RPMI8226 (cell line): ENCODE results near the gene CDK5RAP1.

Source experiments
- DNase-seq: peaks from one replicate; pipeline ENCODE4 v3.0.0-alpha.2; 2015

The CDK5RAP1 gene

DNA sequence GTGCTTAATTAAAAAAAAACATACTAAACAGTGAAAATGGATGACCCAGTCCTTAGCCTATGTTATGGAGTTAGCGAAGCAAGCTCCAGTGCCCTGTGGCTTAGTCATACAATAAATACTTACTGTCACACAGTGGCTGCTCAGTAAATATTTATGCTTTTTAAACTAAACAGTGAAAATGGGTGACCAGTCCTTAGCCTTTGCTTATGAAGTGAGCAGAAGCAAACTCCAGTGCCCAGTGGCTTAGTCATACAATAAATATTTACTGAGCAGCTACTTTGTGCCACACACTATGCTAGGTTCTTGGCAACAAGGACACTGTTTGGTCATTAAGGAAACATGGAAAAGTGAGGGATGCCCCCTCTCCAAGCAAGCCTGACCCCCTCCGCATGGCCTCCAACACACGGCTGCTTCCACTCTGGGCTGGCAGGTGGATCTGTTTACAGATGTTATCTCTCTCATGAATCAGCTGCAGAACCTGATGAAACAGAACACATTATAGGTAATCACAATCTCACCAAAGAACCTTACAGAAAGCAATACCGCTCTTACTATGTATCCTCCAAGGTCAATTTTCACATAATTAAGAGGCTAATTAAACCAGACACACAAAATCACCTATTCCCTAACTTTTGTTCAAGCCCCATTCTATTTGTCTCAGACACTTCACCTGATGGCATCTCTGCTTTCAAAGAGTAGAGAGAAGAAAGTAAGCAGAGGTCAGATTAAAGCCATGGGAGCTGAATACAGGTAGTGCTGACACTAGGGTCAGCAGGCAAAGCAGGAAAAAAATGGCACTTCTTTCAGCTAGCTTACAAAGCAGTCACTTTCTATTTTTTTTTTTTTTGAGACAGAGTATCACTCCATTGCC lies 27.3 kb downstream of the CDK5RAP1 start:
- no peak for DNase-seq

DNA sequence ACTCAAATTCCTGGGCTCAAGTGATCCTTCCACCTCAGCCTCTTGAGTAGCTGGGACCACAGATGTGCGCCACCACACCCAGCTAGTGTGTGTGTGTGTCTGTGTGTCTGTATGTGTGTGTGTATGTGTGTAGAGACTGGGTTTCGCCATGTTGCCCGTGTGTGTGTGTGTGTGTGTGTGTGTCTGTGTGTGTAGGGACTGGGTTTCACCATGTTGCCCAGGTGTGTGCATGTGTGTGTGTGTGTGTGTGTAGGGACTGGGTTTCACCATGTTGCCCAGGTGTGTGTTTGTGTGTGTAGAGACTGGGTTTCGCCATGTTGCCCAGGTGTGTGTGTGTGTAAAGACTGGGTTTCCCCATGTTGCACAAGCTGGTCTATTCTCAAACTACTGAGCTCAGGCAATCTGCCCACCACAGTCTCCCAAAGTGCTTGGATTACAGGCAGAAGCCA lies 28.3 kb downstream of the CDK5RAP1 start:
- DNase-seq: peak; percentile 17

DNA sequence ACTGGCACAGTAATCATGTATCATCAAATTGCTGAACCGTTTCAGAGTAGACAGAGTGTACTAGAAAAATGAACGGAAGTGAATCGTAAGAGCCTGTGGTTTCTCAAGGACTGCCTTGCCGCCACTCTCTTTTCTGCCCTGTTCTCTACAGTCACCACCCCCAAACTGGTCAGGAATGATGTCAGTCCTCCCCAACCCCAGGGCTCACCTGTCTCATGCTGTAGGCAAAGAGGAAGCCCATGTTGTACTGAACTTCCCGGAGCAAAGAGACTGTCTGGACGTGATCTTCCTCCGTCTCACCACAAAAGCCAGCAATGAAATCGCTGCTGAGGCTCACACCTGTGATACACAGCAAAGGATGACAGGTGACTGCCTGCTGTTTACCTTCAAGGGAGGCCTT lies 31.0 kb downstream of the CDK5RAP1 start:
- DNase-seq: no peak

DNA sequence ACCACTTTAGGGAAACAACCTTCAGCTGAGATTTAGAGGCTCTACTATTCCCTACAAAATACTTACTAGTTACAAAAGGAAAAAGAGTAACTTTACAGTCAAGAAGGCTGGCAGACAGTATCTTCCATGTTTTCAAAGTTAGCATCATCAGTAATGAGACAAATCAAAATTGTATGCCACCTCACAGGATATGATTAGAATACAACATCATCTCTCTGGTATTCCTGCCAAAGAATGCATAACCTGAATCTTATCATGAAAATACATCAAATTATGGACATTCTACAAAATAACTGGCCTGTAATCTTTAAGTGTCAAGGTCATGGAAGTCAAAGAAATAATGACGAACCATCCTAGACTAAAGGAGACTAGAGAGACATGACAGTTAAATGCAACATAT lies 38.4 kb downstream of the CDK5RAP1 start:
- DNase-seq: no peak

DNA sequence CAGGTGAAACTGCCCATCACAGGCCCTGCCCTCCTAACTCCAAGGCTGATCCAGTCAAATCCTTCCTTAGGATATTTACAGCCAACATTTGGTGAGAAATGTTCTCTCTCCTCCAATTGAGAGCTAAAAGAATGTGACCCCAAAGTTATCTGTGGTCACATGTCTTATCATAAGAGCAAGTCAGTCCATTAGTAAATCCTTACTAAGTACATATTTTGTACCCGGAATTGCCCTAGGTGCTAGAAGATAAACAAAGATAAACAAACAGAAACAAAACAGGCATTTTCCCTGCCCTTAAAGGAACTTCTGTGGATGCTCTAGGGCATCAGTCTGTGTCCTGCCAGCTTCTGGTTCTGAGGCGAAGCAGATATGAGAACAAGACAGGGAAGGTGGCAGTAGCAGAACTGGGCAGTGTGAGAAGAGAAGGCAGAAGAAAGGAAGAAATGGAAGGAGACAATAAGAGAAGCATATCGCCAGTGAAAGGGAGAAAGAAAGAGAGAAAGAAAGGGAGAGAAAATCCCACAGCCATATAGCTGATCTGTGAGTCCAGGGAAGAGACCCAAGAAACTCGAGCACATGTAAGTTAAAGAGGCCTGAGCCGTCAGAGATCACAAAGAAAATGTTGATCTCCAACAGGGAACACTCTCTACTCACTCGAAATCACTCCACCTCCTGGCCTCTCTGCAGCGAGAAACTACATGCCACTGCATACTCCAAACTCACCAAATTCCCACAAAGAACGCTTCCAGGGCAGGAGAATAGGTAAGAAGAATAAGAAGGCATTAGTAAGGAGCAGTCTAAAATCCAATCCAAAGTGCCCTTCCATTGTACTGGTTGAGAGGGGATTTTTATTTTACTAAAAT lies 41.7 kb downstream of the CDK5RAP1 start:
- DNase-seq: no peak

DNA sequence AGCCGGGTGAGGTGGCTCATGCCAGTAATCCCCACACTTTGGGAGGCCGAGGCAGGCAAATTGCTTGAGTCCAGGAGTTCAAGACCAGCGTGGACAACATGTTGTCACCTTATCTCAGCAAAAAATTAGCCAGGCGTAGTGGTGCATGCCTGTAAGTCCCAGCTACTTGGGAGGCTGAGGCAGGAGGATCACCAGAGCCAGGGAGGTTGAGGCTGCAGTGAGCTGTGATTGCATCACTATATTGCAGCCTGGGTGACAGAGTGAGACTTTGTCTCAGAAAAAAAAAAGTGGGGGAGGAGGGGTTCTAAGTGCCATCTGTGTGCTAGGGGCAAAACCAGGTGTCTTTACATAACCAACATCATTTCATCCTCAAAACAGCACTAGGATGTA lies 48.3 kb downstream of the CDK5RAP1 start:
- DNase-seq: no peak

DNA sequence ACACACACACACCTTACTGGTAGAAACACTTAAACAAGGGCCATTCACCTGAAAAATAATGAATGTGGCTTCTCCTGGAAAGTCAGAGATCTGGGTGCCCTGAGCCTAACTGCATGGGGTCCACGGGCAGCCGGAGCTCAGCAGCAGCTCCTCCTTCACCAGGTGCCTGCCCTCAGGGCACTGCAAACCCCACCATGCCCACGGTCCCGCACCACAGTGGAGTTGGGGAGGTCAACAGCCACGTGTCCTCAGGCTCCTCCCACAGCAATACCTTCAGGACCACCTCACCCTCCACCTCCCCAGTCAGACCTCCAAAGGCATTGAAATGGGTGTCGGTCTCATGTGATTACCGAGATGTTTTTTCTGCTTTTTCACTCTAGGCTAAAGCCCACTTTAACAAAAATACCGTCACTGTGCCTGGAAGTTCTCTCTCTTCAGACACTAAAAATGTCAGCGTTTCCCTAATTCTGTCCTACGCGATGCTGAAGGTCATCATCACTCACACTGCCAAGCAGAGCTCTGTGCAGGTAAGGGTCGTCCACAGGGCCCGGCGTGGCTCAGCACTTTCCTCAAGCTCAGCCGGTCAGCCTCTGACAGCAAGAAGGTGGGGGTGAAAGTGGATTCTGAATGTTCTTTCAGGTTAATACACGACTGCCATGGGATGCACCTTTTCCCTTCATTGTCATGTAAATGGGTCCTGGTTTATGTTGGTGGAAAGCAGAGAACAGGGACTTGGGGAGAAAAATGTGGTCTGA lies 48.9 kb downstream of the CDK5RAP1 start:
- DNase-seq: no peak

DNA sequence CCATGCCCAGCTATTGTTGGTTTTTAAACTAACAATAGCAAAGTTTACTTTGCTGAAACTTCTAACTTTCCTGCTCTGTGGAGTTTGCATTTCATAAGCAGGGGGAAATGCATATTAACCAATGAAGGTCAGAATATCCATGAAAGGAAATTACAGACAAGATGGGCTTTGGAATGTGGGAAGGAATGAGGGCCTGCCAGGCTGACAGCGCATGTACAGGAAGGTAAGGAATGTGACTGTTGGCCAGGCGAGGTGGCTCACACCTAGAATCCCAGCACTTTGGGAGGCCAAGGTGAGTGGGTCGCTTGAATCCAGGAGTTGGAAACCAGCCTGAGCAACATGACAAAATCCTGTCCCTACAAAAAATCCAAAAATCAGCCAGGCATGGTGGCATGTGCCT lies 49.6 kb downstream of the CDK5RAP1 start:
- no peak for DNase-seq

DNA sequence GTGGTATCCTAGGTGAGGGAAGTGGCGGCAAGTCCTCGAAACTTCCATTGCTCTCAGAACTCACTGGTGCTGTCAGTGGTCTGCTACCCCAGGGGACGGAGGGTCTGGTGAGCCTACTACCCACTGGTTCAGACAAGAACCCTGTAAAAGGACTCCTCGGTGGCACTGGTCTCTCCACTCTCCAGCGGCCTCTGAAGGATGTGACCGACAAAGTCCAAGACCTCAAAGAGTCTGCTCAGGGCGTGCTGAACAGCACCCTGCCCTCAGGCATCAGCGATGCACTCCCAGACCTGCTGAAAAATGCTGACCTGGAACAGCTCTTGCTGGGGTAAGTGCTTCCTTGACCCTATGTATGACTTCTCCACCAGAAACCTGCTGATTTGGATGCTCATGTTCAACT lies 51.8 kb downstream of the CDK5RAP1 start:
- DNase-seq: no peak

DNA sequence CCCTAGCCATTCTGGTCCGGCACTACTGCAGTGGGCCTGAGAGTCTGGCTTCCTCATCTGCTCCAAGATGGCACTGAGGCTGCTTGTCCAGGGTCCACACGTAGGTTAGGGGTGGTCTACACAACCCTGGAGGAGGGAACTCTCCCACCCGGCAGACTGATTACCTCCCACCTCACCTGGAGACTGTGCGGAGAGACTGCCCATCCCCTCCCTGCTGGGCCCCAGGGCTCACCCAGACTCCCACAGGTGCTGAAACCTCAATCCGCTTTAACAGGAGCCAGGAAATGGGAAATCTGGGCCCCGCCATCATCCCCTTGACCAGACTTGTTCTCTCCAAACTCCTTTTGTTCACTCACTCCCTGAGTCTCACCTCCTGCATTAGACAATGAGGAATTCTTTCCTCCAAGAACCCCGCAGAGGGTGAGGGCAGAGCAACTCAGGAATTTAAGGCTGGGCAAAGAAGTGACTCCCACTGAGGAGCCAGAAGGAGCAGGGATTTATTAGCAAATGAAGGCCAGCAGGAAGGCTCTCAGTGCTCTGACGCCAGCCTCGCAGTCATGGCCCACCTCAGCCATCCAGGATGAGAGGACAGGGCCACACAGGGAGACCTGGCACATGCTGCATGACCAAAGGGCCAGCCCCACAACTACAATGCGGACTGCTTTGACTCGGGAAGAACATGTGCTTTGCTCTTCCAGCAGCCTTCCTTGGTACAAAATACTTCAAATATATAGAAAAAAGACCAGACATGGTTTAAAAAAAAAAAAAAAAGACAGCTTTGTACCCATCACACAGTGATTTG lies 53.0 kb downstream of the CDK5RAP1 start:
- DNase-seq: no peak

DNA sequence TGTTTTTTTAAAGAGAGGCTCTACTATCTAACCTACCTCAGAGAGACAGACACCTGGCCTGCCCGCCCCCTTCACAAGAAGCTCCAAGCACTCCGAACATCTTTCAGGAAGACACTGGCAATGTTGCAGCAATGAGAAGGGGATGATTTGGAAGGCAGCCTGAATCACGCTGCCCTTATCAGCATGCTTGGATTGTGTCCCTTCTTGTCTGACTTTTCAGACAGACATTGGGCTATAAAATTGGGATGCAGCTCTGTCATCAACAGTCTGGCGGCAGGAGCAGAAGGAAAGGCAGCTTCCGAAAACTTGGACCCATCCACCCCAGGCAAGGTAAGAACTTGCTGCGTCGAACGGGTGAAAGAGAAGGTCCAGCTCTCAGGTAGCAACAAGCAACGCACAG lies 56.0 kb downstream of the CDK5RAP1 start:
- no peak for DNase-seq

DNA sequence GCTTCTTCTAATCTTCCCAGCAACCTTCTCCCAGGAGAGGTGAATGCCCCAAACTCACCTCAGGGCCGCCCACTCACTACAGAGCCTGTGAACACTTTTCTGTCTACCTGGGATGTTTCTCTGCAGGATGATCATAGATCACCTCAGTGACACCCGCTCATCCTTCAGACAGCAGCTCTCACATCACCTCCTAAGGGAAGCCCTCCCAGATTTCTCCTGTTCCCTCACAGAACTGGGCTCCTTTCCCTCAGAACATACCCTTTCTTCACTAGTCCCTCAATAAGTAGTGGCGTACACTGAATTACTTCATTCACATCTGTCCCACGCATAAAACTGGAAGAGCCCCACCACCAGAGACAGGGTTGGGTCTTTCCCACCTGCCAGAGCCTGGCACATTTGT lies 57.8 kb downstream of the CDK5RAP1 start:
- DNase-seq: no peak

DNA sequence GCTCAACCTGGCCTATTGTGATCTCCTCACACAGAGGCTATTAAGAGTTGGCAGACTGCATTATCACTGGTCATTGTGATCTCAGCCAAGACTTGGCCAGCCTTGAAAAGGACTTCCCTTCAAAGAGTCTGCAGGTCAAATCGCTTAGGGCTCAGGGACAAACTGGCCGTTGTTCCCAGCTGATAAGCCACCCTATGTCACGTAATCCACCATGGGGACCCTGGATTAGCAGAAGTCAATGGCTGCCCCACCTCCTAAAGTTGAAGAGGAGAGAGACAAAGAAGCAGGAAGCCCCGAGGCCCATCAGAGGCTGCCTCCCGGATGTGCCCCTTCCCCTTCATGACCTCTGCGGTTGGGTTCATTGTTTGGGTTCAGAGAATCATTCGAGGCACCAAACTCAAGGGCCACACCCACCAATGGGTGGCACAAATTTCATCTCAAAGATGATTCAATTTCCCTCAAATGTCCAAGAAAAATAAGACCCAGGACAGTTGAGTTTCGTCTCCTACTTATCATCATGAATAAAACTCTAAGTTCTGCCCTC lies 61.7 kb downstream of the CDK5RAP1 start:
- DNase-seq: no peak

DNA sequence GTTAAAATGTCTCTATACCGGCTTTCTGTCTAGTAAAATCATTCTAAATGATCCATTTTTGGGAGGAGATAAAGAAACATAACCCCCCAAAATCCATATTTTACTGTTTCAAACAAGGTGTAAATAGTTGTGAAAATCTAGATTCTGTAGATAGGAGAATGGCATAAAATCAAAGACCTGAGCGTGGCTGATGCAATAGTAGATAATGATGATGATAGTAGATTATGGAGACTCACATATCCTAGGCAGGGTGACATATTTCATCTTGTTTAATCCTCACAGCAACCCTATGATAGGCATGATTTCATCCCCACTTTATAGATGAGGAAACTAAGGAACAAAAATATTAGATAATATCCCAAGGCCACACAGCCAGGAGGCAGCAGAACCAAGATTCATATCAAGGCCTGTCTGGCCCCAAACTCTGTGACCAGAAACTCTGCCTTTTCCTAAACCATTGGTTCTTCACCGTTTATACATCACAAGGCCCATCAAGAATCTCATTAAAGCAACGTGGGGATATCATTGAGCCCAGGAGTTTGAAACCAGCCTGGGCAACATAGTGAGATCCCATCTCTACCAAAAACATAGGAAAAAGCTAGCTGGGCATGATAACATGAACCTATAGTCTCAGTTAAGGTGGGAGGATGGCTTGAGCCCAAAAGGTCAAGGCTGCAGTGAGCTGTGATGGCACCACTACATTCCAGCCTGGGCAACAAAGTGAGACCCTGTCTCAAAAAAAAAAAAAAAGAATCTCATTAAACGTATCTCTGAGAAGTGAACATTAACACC lies 62.7 kb downstream of the CDK5RAP1 start:
- DNase-seq: no peak

DNA sequence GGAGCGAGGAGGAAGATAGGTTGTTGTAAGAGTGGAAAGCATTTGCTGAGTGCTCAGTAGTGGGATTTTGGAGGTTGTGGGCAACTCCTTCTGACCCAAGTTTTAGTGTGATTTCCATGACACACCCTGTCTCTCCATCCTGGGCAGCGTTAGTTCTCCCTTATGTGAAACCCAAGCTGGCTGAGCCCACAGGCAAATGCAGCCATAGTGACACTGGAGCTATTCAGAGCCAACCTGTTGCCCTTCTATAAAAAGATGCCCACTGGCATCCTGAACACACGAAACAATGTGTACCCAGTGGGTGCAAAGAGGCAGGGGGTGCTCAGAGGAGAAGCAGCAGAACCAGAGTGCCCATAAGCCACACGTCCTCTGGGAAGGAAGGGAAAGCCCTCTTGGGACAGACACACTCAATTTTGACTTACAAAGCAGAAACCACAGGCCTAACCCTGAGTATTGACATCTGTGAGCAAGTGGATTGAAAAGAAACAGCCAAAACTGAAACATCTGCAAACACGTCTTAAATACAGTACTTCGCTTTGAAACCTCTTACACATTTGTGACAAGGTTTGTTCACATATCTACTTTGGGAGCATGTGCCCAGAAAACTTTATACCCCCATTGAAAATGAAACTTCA lies 63.7 kb downstream of the CDK5RAP1 start:
- no peak for DNase-seq

DNA sequence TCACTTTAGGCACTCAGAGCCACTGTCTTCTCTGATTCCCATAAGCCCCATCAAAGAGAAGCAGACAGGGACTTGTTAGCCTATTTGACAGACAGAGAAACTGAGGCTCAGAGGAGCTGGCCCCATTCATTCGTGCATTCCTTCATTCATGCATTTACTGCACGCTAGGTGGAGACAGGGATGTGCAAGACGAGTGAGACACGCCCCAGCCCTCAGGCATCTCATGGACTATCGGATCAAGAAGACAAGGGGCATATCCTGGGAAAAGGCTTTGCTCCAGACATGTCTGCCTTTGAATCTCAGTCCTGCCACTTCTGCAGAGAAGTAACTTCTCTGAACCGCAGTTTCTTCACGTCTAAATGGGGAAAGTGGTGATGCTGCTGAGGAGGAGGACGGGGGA lies 64.2 kb downstream of the CDK5RAP1 start:
- no peak for DNase-seq

DNA sequence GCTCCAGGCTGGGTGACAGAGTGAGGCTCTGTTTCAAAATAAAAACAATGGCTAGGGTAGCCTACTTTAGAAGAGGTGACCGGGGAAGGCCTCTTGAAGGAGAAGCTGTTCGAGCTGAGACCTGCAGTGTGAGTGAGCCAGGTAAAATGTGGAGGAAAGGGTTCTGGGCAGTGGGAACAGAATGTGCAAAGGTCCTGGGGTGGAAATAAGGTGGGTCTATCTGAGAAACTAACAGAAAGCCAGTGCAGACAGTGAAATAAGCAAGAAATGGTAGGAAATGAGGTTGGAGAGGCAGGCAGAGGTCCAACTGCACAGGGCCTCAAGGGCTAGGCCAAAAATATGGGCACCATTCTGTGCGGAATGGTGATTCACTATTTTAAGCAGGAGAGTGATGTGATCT lies 64.9 kb downstream of the CDK5RAP1 start:
- DNase-seq: no peak

DNA sequence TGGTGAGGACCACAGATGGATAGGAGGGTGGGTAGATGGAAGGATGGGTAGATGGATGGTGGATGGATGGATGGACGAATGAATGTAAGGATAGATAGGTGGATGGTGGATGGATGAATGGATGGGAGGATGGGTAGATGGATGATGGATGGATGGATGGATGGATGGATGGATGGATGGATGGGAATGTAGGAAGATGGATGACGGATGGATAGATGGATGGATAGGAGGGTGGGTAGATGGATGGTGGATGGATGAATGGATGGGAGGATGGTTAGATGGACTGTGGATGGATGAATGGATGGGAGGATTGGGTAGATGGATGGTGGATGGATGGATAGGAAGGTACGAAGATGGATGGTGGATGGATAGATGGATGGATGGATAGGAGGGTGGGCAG lies 67.2 kb downstream of the CDK5RAP1 start:
- no peak for DNase-seq

DNA sequence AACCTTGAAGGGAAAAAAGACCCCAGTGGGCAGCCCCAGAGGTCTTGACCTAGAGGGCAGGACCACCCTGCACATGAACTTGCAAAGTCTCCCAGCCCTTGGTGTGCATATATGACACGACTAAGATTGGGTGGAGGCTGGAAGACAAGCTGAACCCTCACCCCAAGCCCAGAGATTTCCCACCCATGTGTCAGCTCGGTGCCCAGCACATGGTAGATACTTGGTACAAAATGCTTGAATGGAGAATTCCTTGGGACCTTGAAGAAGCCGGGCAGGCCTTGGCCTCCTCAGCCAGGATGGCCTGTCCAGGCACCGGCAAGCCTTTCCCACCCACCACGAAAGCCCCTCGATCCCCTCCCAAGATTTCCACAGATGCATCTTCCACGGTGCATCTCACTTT lies 67.7 kb downstream of the CDK5RAP1 start:
- DNase-seq: no peak

DNA sequence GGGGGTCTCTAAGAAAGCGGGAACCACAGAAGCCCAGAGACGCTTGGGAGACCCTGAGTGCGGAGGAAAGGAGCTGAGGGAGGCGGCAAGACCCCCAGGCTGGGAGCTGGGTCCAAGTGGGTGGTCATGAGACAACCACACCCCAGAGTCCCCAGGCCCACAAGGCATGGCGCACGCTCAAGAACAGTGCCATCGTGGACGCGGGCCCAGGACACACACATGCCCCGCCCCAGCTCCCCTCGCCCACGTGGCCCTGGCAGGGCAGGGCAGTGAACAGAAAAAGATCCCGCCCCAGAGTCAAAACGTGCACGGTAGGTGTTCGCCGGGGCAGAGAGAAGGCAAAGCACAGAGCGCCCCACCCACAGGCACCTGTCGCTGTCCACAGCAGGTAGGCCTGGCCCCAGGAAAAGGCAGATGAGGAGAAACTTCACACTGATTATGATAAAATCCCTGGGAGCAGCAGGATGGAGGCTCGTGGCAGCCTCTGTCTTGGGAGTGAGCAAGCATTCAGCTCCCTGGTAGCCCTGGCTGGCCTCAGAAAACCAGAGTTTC lies 68.3 kb downstream of the CDK5RAP1 start:
- DNase-seq: peak; percentile 41
